IPS-18c (cell line): ENCODE measurements around the gene RETSAT.
"Not testable (repeated sequence)": the region's sequence is repeated elsewhere in the genome, so short reads cannot be mapped to it uniquely, and the experiment has no call there.

Source experiments
- H3K4me3 ChIP-seq: 2 replicates; pipeline ENCODE4 v1.7.0; 2013; ENCODE audit warnings: low read depth, mild to moderate bottlenecking, low read length, moderate library complexity; ENCODE audit not compliant: insufficient read depth
- H3K9me3 ChIP-seq: one replicate; pipeline ENCODE4 v1.6.1; 2013; ENCODE audit warnings: mild to moderate bottlenecking, low read length, moderate library complexity; ENCODE audit not compliant: control insufficient read depth, insufficient read depth

Gene RETSAT

DNA sequence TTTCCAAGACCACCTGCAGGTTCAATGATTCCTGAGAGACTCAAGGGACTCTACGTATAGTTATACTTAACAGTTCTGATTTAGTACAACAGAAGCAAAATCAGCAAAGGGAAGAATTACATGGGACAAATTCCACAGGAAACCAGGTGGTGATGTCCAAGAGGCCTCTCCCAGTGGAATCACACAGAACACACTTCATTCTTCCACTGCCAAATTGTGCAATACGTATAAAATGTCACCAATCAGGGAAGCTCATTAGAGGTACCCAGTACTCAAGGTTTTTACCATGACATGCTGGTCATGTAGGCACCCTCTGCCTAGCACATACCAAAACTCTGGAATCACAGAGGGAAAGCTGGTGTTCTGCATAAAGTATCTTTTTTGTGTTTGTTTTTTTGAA is 33.4 kb upstream of the RETSAT start:
- Histone ChIP-seq H3K9me3 (no peaks in the 10 kb centered on the region), H3K4me3 (no peak overlapping the region)

DNA sequence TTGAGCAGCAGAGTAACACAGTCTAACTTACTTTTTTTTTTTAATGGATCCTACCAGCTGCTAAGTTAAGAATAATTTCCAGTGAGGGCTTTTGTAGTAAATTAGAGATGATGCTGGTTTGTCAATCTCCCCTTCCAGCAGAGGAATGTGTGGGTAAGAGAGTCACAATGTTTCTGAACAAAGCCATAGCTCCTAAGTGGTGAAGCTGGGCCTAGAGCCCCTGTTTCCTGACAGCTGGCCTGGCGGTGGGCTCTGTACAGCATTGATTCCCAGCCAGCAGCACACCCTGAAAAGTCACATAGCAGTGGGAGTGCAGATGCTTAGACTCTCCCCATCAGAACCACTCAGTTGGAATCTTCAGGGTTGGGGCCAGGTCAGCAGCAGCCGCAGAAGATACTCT is 31.4 kb upstream of the RETSAT start:
- H3K4me3 ChIP-seq = no peak overlapping the region
- H3K9me3 ChIP-seq = no peaks in the 10 kb centered on the region

DNA sequence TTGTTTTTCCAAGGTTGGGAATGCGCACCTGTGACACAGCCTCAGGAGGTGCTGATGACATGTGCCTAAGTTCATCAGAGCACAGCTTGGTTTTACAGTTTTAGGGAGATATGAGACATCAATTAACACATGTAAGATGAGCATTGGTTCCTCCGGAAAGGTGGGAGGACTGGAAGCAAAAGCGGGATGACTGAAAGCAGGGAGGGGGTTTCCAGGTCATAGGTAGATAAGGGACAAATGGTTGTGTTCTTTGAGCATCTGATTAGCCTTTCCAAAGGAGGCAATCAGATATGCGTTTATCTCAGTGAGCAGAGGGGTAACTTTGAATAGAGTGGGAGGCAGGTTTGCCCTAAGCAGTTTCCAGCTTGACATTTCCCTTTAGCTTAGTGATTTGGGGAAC is 29.5 kb upstream of the RETSAT start:
- H3K4me3 ChIP-seq = no peak overlapping the region
- H3K9me3 ChIP-seq = peaks cover 4% of the 10 kb centered on the region

GRCh38 chr2:85383151-85383550 is 28.8 kb upstream of the RETSAT start:
- H3K4me3 ChIP-seq, H3K9me3 ChIP-seq: not testable (repeated sequence)

- no peak overlapping the region for H3K4me3 ChIP-seq
- peaks cover 4% of the 10 kb centered on the region for H3K9me3 ChIP-seq
These were observed 25.7 kb upstream of the RETSAT start for GRCh38 chr2:85380048-85380447.

DNA sequence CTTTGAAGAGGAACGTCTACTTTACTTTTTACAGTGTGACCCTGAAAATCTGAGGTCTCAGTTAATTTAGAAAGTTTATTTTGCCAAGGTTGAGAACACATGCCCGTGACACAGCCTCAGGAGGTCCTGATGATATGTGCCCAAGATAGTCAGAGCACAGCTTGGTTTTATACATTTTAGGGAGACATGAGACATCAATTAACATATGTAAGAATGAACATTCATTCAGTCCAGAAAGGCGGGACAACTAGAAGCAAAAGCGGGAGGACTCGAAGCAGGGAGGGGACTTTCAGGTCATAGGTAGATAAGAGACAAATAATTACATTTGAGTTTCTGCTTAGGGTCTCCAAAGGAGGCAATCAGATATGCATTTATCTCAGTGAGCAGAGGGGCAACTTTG is 23.9 kb upstream of the RETSAT start:
- H3K9me3 ChIP-seq = peaks cover 4% of the 10 kb centered on the region
- no peak overlapping the region for H3K4me3 ChIP-seq

- Histone ChIP-seq H3K9me3 (peaks cover 4% of the 10 kb centered on the region), H3K4me3 (no peak overlapping the region)
These were observed 22.8 kb upstream of the RETSAT start for GRCh38 chr2:85377083-85377482.

- H3K9me3 ChIP-seq = peaks cover 4% of the 10 kb centered on the region
These were observed 22.1 kb upstream of the RETSAT start for GRCh38 chr2:85376291-85377065.

GRCh38 chr2:85371045-85371444 is 16.7 kb upstream of the RETSAT start:
- no peak overlapping the region for H3K4me3 ChIP-seq
- no peaks in the 10 kb centered on the region for H3K9me3 ChIP-seq

More at GRCh38 chr2:85376291-85377065, 22.1 kb upstream of the RETSAT start:
- H3K4me3 ChIP-seq = no peak overlapping the region

DNA sequence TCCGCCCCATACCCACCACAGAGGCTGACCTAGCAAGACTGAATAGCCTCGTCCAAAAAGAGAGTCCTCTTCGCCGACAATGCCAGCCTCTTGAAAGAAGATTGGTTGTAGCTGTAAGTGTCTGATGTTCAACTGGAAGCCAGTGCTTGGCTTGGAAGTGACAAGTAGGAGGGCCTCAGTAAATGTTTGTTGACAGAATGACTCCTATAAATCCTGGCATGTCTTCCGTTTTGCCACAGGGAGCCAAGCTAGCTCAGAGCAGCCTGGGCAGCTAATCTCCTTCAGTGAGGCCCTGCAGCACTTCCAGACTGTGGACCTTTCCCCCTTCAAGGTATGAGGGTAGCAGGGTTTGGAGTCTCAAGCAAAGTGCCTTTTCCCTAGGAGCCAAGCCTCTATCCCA is 15.2 kb upstream of the RETSAT start:
- H3K9me3 ChIP-seq = no peaks in the 10 kb centered on the region
- H3K4me3 ChIP-seq = no peak overlapping the region

DNA sequence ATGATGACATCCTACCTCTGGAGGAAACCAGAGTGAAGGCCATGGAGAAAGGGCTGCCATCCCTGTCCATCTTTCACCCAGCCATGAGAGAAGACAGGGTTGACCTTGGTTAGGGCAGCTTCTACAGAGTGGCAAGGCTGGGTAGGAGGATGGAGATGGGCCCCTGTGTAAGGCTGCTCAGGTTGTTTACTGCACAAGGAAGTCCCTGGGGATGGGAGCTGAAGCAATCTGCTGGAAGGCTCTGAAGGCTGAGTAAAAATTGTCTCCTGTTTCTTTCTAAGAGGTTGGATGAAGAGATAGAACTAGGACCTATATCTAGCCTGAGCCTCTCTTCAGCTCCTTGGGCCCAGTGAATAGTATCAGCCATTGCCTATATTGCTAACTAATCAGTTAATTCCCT is 14.6 kb upstream of the RETSAT start:
- H3K9me3 ChIP-seq = no peaks in the 10 kb centered on the region
- H3K4me3 ChIP-seq = no peak overlapping the region

DNA sequence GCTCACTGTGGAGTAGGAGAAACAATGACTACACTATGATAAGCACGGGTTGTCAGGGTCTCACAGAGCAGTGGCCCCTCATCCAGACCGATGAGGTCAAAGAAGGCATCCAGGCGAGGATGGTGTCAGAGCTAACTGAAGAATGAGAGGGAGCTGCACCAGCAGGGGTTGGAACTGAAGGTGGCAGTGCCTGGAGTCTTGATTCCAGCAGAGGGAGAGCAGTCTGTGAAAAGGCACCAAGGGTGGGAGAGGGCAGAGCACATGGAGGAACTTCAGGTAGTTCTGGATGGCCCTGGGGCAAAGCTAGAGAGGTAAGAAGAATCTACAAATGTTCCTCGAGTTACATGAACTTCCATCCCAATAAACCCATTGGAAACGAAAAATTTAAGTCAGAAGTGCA is 12.9 kb upstream of the RETSAT start:
- H3K9me3 ChIP-seq = no peaks in the 10 kb centered on the region
- no peak overlapping the region for H3K4me3 ChIP-seq

DNA sequence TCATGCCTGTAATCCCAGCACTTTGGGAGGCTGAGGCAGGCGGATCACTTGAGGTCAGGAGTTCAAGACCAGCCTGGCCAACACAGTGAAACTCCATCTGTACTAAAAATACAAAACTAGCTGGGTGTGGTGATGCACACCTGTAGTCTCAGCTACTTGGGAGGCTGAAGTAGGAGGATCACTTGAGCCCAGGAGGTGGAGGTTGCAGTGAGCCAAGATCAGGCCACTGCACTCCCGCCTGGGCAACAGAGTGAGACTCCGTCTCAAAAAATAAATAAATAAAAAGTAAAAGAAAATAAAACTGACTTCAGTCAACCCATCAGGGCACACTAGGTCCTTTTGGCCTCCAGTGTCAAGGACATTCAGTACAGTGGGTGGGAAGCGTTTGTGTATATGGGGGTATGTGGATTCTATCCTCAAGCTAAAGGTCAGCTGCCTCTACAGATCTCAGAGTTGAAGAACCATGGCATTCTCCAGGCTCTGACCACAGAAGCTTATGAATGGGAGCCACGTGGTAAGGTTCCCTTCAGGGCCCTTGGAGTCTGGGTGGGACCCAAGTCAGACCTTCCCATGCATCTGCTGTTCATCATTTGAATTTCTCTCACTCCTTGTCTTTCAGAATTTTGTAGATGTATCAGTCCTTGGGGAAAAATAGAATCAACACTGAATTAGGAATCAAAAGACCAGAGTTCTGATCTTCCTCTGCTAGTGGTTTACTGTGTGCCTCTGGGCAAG is 8.5 kb upstream of the RETSAT start:
- H3K4me3 ChIP-seq, H3K9me3 ChIP-seq: not testable (repeated sequence)

GRCh38 chr2:85357736-85358135 is 3.4 kb upstream of the RETSAT start:
- Histone ChIP-seq H3K4me3 (no peak overlapping the region), H3K9me3 (no peaks in the 10 kb centered on the region)

GRCh38 chr2:85356186-85356585 is 1.9 kb upstream of the RETSAT start:
- H3K4me3 ChIP-seq = no peak overlapping the region

GRCh38 chr2:85355521-85355920 is 1.2 kb upstream of the RETSAT start:
- H3K4me3 ChIP-seq = no peak overlapping the region; the same call in 1 of the 2 replicates
- no peaks in the 10 kb centered on the region for H3K9me3 ChIP-seq

More at GRCh38 chr2:85356186-85356585, 1.9 kb upstream of the RETSAT start:
- no peaks in the 10 kb centered on the region for H3K9me3 ChIP-seq

DNA sequence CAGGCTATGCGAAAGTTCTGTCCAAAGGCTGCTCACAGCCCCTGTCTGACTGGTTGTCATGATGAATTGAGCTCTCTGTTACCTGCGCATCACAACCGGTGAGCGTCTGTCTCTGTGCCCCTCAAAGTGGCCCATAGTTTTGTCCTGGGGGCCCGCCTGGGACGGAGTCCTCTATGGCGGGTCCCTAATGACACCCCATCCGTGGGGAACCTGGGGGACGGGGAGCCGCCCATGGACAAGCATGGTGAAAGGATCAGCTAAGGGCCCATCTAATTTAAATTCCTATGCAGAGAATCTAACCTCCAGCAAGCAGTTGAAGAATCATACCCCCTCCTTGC is 714 bp upstream of the RETSAT start:
- Histone ChIP-seq H3K9me3 (no peaks in the 10 kb centered on the region), H3K4me3 (peak overlapping the region; percentile 87)

- Histone ChIP-seq H3K4me3 (peak overlapping the region; percentile 59), H3K9me3 (no peaks in the 10 kb centered on the region)
These were observed 447 bp downstream of the RETSAT start for GRCh38 chr2:85353876-85354285.
